ENCODE data around the gene POLR2F. TPM values are rescaled to one million over a fixed set of nuclear protein-coding genes. Genes with fewer than 3 reads are reported as not detected.

POLR2F gene
- total and polyA plus RNA-seq, 9 of the 15 experiments (the other 6 are each of a cell fraction or from before 2014, with no cell fraction given) = 98.9 to 410 (median 168) TPM

DNA sequence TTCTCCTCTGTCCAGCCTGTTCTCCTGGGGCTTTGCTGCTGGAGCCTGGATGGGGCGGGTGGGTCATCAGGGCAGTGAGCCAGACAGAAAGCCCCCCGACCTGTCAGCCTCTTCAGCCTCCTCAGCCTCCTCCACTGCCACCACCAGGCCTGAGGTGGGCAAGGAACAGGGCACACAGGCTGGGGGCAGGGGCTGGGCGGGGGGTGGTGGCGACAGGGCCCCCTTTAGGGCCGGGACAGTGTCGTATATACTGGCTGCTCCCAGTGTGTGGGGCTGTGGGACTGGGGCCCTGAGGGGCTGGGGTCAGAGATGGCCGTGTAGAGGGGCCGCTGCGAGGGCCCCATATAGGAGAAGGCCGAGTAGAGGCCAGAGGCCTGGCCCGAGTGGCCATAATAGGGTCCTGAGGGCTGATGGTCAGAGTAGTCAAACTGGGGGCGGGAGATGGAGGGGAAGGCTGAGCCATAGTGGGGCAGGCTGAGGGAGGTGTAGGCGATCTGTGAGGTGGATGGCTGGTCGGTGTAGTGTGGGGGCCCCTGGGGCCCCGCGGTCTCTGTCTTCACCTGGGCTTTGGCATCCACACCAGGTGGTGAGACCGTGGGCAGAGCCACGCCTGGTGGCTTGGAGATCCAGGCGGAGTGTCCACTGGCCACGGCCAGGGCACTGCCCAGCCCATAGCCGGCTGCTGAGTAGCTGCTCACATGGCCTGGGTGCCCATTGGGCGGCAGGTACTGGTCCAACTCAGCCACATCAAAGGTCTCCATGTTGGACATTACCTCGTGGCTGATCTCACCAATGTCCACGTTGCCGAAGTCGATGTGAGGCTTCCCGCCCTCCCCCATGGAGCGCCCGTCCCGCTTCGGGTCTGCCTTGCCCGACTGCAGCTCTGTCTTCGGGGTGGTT, 20.0 kb downstream of the POLR2F start:
- H3K4me3 ChIP-seq = no peak overlapping the region
- no peak overlapping the region for H3K4me2 ChIP-seq (ENCODE audit: insufficient read depth, low read length)
- no peak overlapping the region for H2AFZ ChIP-seq (ENCODE audit: low read depth, low read length)
- 81% methylated on average over 12 of the region's 33 CpGs for WGBS (ENCODE audit: insufficient coverage, low coverage, missing lambda C conversion rate)
- no peak for FAIRE-seq
- no peaks in the 10 kb centered on the region for H3K9me1 ChIP-seq (ENCODE audit: control insufficient read depth, insufficient read depth, low read length)
- H3K27me3 ChIP-seq (ENCODE audit: control insufficient read depth in 2 of 2, insufficient read depth in 2 of 2, low read length in 2 of 2) = no peaks in the 10 kb centered on the region
- BruUV-seq (replicated peaks) = no TSS peak
- POLR2A ChIA-PET = no interaction called here
- TF ChIP-seq PRMT5 (CRISPR knock-in tag; IDR thresholded peaks at IDR 0.05) (no peak), MAFG (tag; conservative IDR thresholded peaks at IDR 0.05) (no peak), ETS2 (tag; IDR thresholded peaks at IDR 0.05; ENCODE audit: borderline replicate concordance, poor library complexity, severe bottlenecking) (no peak), MXI1 (IDR thresholded peaks at IDR 0.05; ENCODE audit: low read depth, low read length) (no peak), MAZ (CRISPR knock-in tag; conservative IDR thresholded peaks at IDR 0.05 in 1 of 2, IDR thresholded peaks at IDR 0.05 in 1 of 2) (no peak), NCOA4 (IDR thresholded peaks at IDR 0.05; ENCODE audit: partially characterized antibody) (no peak), ZNF584 (CRISPR knock-in tag; IDR thresholded peaks at IDR 0.05; ENCODE audit: low read depth) (no peak), ARID1B (IDR thresholded peaks at IDR 0.05) (no peak), TCF7 (IDR thresholded peaks at IDR 0.05; ENCODE audit: borderline replicate concordance) (no peak), ZNF717 (CRISPR knock-in tag; IDR thresholded peaks at IDR 0.05) (no peak), ZNF12 (CRISPR knock-in tag; IDR thresholded peaks at IDR 0.05) (no peak), GABPA (tag; conservative IDR thresholded peaks at IDR 0.05; ENCODE audit: low read depth) (no peak)
- TF ChIP-seq, protein P1, sequence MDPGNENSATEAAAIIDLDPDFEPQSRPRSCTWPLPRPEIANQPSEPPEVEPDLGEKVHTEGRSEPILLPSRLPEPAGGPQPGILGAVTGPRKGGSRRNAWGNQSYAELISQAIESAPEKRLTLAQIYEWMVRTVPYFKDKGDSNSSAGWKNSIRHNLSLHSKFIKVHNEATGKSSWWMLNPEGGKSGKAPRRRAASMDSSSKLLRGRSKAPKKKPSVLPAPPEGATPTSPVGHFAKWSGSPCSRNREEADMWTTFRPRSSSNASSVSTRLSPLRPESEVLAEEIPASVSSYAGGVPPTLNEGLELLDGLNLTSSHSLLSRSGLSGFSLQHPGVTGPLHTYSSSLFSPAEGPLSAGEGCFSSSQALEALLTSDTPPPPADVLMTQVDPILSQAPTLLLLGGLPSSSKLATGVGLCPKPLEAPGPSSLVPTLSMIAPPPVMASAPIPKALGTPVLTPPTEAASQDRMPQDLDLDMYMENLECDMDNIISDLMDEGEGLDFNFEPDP (CRISPR knock-in tag; IDR thresholded peaks at IDR 0.05) = no peak
- no peak for DNase-seq (ENCODE audit: extremely low read depth in 1 of 4, low spot score in 3 of 4)
- intact Hi-C loops (cut with micrococcal nuclease) (no loop called here), in situ Hi-C loops (cut with MboI) (loop anchor here (10.0 kb wide), 1 partner anchor 429 kb away; no protein-coding TSS in a partner anchor)
- peaks cover 2% of the 10 kb centered on the region; the same call in 1 of the 3 replicates for H3K36me3 ChIP-seq (ENCODE audit: control insufficient read depth, insufficient read depth, low read length)
- no peaks in the 10 kb centered on the region for H3K79me2 ChIP-seq (ENCODE audit: control insufficient read depth, insufficient read depth, low read length)
- H4K20me1 ChIP-seq (replicated peaks; ENCODE audit: control insufficient read depth, insufficient read depth, low read length) = no peaks in the 10 kb centered on the region
- ATAC-seq = no peak
- peaks cover 0 to 7% of the 10 kb centered on the region in 2 experiments; a peak in 2 of 5 replicates for H3K4me1 ChIP-seq (replicated peaks in 1 of 2; ENCODE audit: control insufficient read depth in 2 of 2, insufficient read depth in 2 of 2, low read length in 2 of 2)
- CTCF ChIA-PET (ENCODE audit: low intra/inter-chr PET ratio) = no interaction called here
- no peak overlapping the region for H3K27ac ChIP-seq (ENCODE audit: extremely low read depth, low read depth, low read length)
- no peak overlapping the region for H3K9ac ChIP-seq (ENCODE audit: insufficient read depth in 1 of 2, low read depth in 2 of 2, low read length in 2 of 2)
- H3K9me3 ChIP-seq (replicated peaks; ENCODE audit: control insufficient read depth, insufficient read depth, low read depth, low read length) = no peaks in the 10 kb centered on the region
